ENCODE data around the gene FAM76B. TPM values are rescaled to one million over a fixed set of nuclear protein-coding genes. Genes with fewer than 3 reads are reported as not detected.

FAM76B gene
- total RNA-seq, 1 donor from 2014 or later = 45.6 TPM

DNA sequence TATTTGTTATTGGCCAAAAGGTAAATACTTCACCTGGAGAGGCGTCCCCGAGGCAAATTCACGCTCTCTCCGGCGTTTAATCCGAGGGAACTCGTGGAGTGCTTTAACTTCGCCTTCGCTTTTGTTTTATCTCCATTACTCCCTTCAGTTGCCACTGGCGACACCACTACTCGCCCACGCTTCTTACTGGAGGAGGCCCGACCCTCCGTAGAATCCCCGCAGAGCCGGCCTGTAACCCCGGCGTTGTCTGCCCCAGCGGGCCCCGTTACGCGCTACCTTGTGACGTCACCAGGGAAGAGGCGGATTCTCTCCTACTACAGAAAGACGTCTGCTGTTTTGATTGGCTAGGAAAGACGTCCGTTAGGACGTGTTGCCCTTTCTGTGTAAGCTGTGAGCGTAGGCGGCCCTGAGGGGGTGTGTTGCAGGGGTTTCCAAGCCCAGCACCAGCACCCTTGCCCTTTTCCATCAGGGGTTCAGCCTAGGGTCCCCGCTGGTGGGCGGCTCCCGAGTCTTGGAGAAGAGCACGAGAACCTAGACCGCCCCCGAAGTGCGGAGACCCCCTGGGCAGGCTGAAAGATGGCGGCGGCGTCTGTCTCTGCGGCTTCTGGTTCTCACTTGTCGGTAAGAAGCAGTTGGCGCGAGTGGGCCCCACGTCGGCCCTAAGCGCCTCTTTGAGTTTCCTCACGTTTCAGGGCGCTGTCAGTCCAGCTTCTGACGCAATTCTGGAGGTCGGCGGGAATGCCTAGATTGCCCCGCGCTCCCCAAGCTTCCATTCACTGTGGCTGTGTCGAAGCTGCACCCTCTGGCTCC, 746 bp upstream of the FAM76B start, which contains the start of gene CEP57:
TSS of gene CEP57 (plus strand) at position 376 of the 810 bp plus-strand sequence. CDS start at position 577, 201 bp downstream.
- H3K4me1 Mint-ChIP-seq (ENCODE audit: low read depth) = peaks cover 70% of the 10 kb centered on the region
- H3K4me3 Mint-ChIP-seq = peak within 1 kb of the TSS; percentile 96
- peak; percentile 93 for DNase-seq (ENCODE audit: low spot score)
- intact Hi-C loops (cut with micrococcal nuclease) = loop anchor here (1.0 to 10.0 kb wide), 9 partner anchors 133 to 1658 kb away; partner anchors contain the start of genes CCDC82, CWC15, ENDOD1 and FUT4
- H3K27me3 Mint-ChIP-seq (ENCODE audit: insufficient read depth) = no peaks in the 10 kb centered on the region
- H3K9me3 Mint-ChIP-seq = no peaks in the 10 kb centered on the region
- peaks cover 32% of the 10 kb centered on the region for H3K36me3 Mint-ChIP-seq (ENCODE audit: low read depth)
- peak within 1 kb of the TSS; percentile 100 for H3K27ac Mint-ChIP-seq

DNA sequence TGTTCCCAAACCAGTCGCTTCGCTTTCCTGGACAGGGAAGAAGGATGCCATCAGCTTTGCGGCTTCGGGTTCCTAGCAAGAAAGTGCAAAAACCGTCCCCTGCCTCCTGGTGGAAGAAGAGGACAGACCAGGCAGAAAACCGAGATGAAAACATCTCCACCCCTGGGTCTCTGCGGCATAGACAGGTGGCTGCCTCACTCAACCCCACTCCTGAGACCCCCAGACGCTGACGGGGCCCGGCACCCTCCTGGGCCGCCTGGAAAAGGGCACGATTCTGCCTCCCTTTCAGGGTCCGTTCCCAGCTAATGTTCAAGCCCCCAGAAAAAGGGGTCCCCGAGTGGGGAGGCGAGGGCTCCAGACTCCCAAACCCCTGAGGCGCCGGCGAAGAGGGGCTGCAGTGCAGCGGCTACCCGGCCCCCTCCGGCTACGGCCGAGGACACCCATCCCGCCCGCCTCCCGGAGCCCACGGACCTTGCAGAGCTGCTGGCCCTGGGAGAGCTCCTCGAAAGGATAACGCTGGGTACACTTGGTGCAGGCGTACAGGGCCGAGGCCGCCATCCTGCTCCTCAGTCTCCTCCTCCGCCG, 569 bp downstream of the FAM76B start:
- peaks cover 38% of the 10 kb centered on the region for H3K36me3 Mint-ChIP-seq (ENCODE audit: low read depth)
- peak overlapping the region; percentile 96 for H3K4me3 Mint-ChIP-seq
- H3K27ac Mint-ChIP-seq = peak overlapping the region; percentile 80
- no peaks in the 10 kb centered on the region for H3K27me3 Mint-ChIP-seq (ENCODE audit: insufficient read depth)
- intact Hi-C loops (cut with micrococcal nuclease) = loop anchor here (1.0 to 2.0 kb wide), 6 partner anchors 74 to 1296 kb away; partner anchors contain the start of genes ANKRD49, MRE11 and SESN3
- no peaks in the 10 kb centered on the region for H3K9me3 Mint-ChIP-seq
- peaks cover 66% of the 10 kb centered on the region for H3K4me1 Mint-ChIP-seq (ENCODE audit: low read depth)
- peak; percentile 27 for DNase-seq (ENCODE audit: low spot score)

GRCh38 chr11:95780544-95780943, 9.0 kb downstream of the FAM76B start:
- Mint-ChIP-seq H3K9me3 (no peaks in the 10 kb centered on the region), H3K36me3 (ENCODE audit: low read depth) (peaks cover 57% of the 10 kb centered on the region), H3K27me3 (ENCODE audit: insufficient read depth) (no peaks in the 10 kb centered on the region), H3K27ac (no peak overlapping the region), H3K4me1 (ENCODE audit: low read depth) (peaks cover 47% of the 10 kb centered on the region), H3K4me3 (no peak overlapping the region)
- intact Hi-C loops (cut with micrococcal nuclease) = no loop called here
- no peak for DNase-seq (ENCODE audit: low spot score)

GRCh38 chr11:95778699-95779098, 10.9 kb downstream of the FAM76B start:
- no peaks in the 10 kb centered on the region for H3K9me3 Mint-ChIP-seq
- H3K36me3 Mint-ChIP-seq (ENCODE audit: low read depth) = peaks cover 53% of the 10 kb centered on the region
- no peak overlapping the region for H3K27ac Mint-ChIP-seq
- H3K4me1 Mint-ChIP-seq (ENCODE audit: low read depth) = peaks cover 36% of the 10 kb centered on the region
- no peak overlapping the region for H3K4me3 Mint-ChIP-seq
- no peak for DNase-seq (ENCODE audit: low spot score)
- intact Hi-C loops (cut with micrococcal nuclease) = no loop called here
- no peaks in the 10 kb centered on the region for H3K27me3 Mint-ChIP-seq (ENCODE audit: insufficient read depth)

DNA sequence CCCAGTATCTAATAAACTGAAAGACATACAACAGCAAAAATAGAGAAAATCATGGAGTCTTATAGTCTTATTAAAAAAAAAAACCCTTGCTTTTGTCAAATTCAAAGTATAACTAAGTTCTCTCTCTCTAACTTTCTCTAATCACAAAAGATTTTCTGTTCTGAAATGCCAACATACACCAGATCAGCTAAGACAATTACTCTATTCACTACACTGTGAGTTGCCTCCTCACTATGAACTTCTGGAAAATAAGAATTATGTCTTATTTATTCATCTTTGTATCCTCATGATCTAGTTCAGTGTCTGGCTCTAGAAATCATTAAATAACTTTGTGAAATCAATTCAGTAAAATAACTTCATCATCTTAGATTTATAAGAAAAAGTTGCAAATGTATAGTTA, 12.7 kb downstream of the FAM76B start:
- H3K27ac Mint-ChIP-seq = no peak overlapping the region
- no peaks in the 10 kb centered on the region for H3K27me3 Mint-ChIP-seq (ENCODE audit: insufficient read depth)
- H3K36me3 Mint-ChIP-seq (ENCODE audit: low read depth) = peaks cover 43% of the 10 kb centered on the region
- H3K4me3 Mint-ChIP-seq = no peak overlapping the region
- DNase-seq (ENCODE audit: low spot score) = no peak
- peaks cover 19% of the 10 kb centered on the region for H3K4me1 Mint-ChIP-seq (ENCODE audit: low read depth)
- intact Hi-C loops (cut with micrococcal nuclease) = no loop called here
- no peaks in the 10 kb centered on the region for H3K9me3 Mint-ChIP-seq

DNA sequence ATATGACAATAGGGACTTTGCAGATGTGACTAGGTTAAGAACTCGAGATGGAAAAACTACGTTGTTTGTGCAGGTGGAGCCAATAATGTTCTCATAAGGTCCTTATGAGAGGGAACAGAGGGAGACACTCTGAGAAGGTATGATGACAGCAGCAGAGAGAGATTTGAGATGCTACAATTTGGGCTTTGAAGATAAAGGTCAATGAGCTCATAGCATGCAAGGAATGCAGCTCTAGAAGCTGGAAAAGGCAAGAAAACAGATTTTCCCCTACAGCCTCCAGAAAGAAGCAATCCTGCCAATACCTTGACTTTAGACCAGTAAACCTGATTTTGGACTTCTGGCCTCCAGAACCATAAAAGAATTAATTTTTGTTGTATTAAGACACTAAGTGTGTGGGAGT, 21.1 kb downstream of the FAM76B start:
- H3K27me3 Mint-ChIP-seq (ENCODE audit: insufficient read depth) = no peaks in the 10 kb centered on the region
- no peak for DNase-seq (ENCODE audit: low spot score)
- intact Hi-C loops (cut with micrococcal nuclease) = loop anchor here (5.0 to 10.0 kb wide), 2 partner anchors 981 to 1144 kb away; no protein-coding TSS in a partner anchor
- H3K4me1 Mint-ChIP-seq (ENCODE audit: low read depth) = no peaks in the 10 kb centered on the region
- peaks cover 6% of the 10 kb centered on the region for H3K36me3 Mint-ChIP-seq (ENCODE audit: low read depth)
- no peaks in the 10 kb centered on the region for H3K9me3 Mint-ChIP-seq
- no peak overlapping the region for H3K4me3 Mint-ChIP-seq
- H3K27ac Mint-ChIP-seq = no peak overlapping the region

GRCh38 chr11:95767498-95767897, 22.1 kb downstream of the FAM76B start:
- no peaks in the 10 kb centered on the region for H3K4me1 Mint-ChIP-seq (ENCODE audit: low read depth)
- no peak for DNase-seq (ENCODE audit: low spot score)
- peaks cover 3% of the 10 kb centered on the region for H3K36me3 Mint-ChIP-seq (ENCODE audit: low read depth)
- intact Hi-C loops (cut with micrococcal nuclease) = loop anchor here (5.0 to 10.0 kb wide), 2 partner anchors 980 to 1143 kb away; no protein-coding TSS in a partner anchor
- H3K27me3 Mint-ChIP-seq (ENCODE audit: insufficient read depth) = no peaks in the 10 kb centered on the region
- no peak overlapping the region for H3K27ac Mint-ChIP-seq
- no peaks in the 10 kb centered on the region for H3K9me3 Mint-ChIP-seq
- no peak overlapping the region for H3K4me3 Mint-ChIP-seq

GRCh38 chr11:95766701-95767100, 22.9 kb downstream of the FAM76B start:
- Mint-ChIP-seq H3K4me1 (ENCODE audit: low read depth) (no peaks in the 10 kb centered on the region), H3K4me3 (no peak overlapping the region), H3K9me3 (no peaks in the 10 kb centered on the region), H3K27me3 (ENCODE audit: insufficient read depth) (no peaks in the 10 kb centered on the region), H3K36me3 (ENCODE audit: low read depth) (peaks cover 3% of the 10 kb centered on the region), H3K27ac (no peak overlapping the region)
- DNase-seq (ENCODE audit: low spot score) = no peak
- intact Hi-C loops (cut with micrococcal nuclease) = loop anchor here (5.0 to 10.0 kb wide), 2 partner anchors 979 to 1142 kb away; no protein-coding TSS in a partner anchor

DNA sequence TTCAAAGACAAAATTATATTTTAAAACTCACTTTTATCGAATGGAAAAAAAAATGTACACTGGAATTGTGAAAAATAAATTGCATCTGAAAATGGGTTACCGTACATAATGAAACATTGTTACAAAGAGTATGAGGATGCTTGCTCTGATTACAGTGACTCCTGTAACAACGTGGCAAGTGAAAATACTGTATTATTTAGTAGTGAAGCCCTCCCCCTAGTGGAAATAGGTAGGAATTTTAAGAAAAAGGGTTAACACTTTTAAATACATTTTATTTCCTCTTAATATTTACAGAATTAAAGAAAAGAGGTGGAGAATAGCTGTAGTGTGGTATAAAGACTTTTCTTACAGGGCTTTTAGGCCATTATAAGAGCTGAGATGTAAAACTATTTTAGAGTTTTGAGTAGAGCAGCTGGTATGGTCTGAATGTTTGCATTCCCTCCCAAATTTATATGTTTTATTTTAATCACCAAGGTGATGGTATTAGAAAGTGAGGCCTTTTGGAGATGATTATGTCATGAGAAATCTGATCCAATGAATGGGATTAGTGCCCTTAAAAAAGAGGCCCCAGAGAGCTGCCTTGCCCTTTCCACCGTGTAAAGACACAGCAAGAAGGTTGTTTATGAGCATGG, 25.2 kb downstream of the FAM76B start:
- H3K36me3 Mint-ChIP-seq (ENCODE audit: low read depth) = peaks cover 3% of the 10 kb centered on the region
- H3K9me3 Mint-ChIP-seq = no peaks in the 10 kb centered on the region
- intact Hi-C loops (cut with micrococcal nuclease) = loop anchor here (1.0 to 10.0 kb wide), 7 partner anchors 59 to 1140 kb away; partner anchors contain the start of gene SESN3
- no peaks in the 10 kb centered on the region for H3K4me1 Mint-ChIP-seq (ENCODE audit: low read depth)
- DNase-seq (ENCODE audit: low spot score) = no peak
- no peak overlapping the region for H3K27ac Mint-ChIP-seq
- no peaks in the 10 kb centered on the region for H3K27me3 Mint-ChIP-seq (ENCODE audit: insufficient read depth)
- no peak overlapping the region for H3K4me3 Mint-ChIP-seq

- H3K4me1 Mint-ChIP-seq (ENCODE audit: low read depth) = no peaks in the 10 kb centered on the region
- no peak overlapping the region for H3K27ac Mint-ChIP-seq
- no peak overlapping the region for H3K4me3 Mint-ChIP-seq
- H3K36me3 Mint-ChIP-seq (ENCODE audit: low read depth) = no peaks in the 10 kb centered on the region
- H3K9me3 Mint-ChIP-seq = no peaks in the 10 kb centered on the region
- H3K27me3 Mint-ChIP-seq (ENCODE audit: insufficient read depth) = peaks cover 4% of the 10 kb centered on the region
- intact Hi-C loops (cut with micrococcal nuclease) = loop anchor here (5.0 to 10.0 kb wide), 3 partner anchors 205 to 1138 kb away; no protein-coding TSS in a partner anchor
- no peak for DNase-seq (ENCODE audit: low spot score)
Measured at GRCh38 chr11:95762534-95762933, 27.0 kb downstream of the FAM76B start.

DNA sequence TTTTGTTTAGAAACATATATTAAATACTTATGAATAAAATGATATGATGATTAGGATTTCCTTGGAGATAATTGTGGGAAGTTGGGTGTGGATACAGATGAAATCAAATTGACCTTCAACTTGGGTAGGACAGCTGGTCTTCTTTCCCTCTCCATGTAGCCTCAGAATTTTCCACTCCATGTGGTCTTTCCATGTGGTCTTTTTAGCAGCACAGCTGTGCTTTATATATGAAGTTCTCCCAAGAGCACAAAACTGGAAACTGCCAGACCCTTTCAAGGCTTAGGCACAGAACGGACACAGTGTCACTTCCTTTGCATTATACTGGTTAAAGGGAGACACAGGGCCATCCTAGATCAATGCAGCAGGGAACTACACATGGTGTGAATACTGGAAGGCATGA, 28.6 kb downstream of the FAM76B start:
- H3K4me1 Mint-ChIP-seq (ENCODE audit: low read depth) = no peaks in the 10 kb centered on the region
- H3K9me3 Mint-ChIP-seq = no peaks in the 10 kb centered on the region
- no peaks in the 10 kb centered on the region for H3K36me3 Mint-ChIP-seq (ENCODE audit: low read depth)
- no peak overlapping the region for H3K4me3 Mint-ChIP-seq
- intact Hi-C loops (cut with micrococcal nuclease) = loop anchor here (5.0 to 10.0 kb wide), 3 partner anchors 204 to 1136 kb away; no protein-coding TSS in a partner anchor
- H3K27me3 Mint-ChIP-seq (ENCODE audit: insufficient read depth) = peaks cover 4% of the 10 kb centered on the region
- DNase-seq (ENCODE audit: low spot score) = no peak
- no peak overlapping the region for H3K27ac Mint-ChIP-seq

GRCh38 chr11:95751515-95751914, 38.1 kb downstream of the FAM76B start:
- Mint-ChIP-seq H3K27ac (no peak overlapping the region), H3K4me3 (no peak overlapping the region), H3K36me3 (ENCODE audit: low read depth) (peaks cover 1% of the 10 kb centered on the region), H3K4me1 (ENCODE audit: low read depth) (no peaks in the 10 kb centered on the region), H3K9me3 (no peaks in the 10 kb centered on the region), H3K27me3 (ENCODE audit: insufficient read depth) (peaks cover 12% of the 10 kb centered on the region)
- intact Hi-C loops (cut with micrococcal nuclease) = no loop called here
- no peak for DNase-seq (ENCODE audit: low spot score)

All from activated T-helper 1 cell treated with anti-CD3 and anti-CD28 coated beads, Interleukin-12 subunit alpha, Interleukin-12 subunit beta, Interleukin-2, Interleukin-4 antibody, amounts not matched to agents 30 ng/mL and 10 ng/mL and 1 ng/mL, durations not matched to agents 14 hours and 24 hours and 36 hours (primary cell).